HG02642 (cell line): Measurements from ENCODE around the gene COQ4.

Experiments
- ATAC-seq: cut with Tn5 transposase; IDR thresholded peaks from one replicate; pipeline ENCODE4 v1.9.1; 2021; ENCODE audit warnings: mild to moderate bottlenecking; ENCODE audit not compliant: unreplicated experiment, poor library complexity

The COQ4 gene

GRCh38 chr9:128370752-128371629 lies 48.4 kb downstream of the COQ4 start, which contains the start of gene URM1:
Gene URM1 (plus strand): TSS chr9:128371374. CDS start chr9:128371381, 7 bp downstream.
- ATAC-seq, result peak; percentile 88

GRCh38 chr9:128371630-128372117 lies 49.0 kb downstream of the COQ4 start:
- ATAC-seq, result no peak

- no peak for ATAC-seq
Measured at GRCh38 chr9:128372188-128372641, 49.6 kb downstream of the COQ4 start.

- no peak for ATAC-seq
Measured at GRCh38 chr9:128372784-128373183, 50.1 kb downstream of the COQ4 start.

GRCh38 chr9:128374221-128374675 lies 51.6 kb downstream of the COQ4 start:
- ATAC-seq, result no peak

- no peak for ATAC-seq
Measured at GRCh38 chr9:128375865-128376264, 53.2 kb downstream of the COQ4 start.

GRCh38 chr9:128382261-128382660 lies 59.6 kb downstream of the COQ4 start:
- ATAC-seq, result no peak

GRCh38 chr9:128383007-128383753 lies 60.5 kb downstream of the COQ4 start:
- ATAC-seq, result no peak
